ENCODE results near the gene RFTN2. TPM values are rescaled to one million over a fixed set of nuclear protein-coding genes. Genes with fewer than 3 reads are reported as not detected.

Gene RFTN2
- polyA plus RNA-seq, 1 donor from 2014 or later: 0.06 TPM

DNA sequence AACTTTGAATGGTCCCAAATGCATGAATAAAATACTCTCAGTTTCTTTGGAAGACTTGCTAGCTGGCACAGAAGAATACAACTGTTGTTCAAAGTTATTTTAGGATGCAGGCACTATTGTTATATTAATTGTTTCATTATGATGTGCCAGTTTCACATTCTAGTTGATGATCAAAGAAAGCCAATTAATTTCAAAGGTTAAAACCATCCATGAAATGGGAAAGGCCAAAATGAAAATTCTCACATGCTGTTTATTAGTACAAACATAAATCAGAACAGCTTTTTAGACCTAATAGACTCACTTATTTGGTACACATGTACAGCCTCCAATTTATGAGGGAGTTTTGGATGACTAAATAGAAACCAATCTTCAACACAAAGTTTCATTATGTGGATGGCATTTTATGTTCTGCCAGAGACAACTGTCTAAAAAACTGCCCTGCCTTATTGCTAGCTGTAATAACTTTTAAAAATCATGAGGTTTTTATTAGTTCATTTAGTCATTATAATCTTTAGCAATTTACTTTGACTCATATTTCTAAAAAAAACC, 42.2 kb downstream of the RFTN2 start:
- Histone ChIP-seq H3K4me2 (ENCODE audit: low read length) (no peak overlapping the region), H2AFZ (ENCODE audit: low read depth, low read length) (no peak overlapping the region), H3K9me2 (ENCODE audit: insufficient read depth, low read length) (no peaks in the 10 kb centered on the region), H3K4me3 (ENCODE audit: low read length) (no peak overlapping the region), H3K9ac (ENCODE audit: low read length) (no peak overlapping the region), H3K36me3 (ENCODE audit: insufficient read depth, low read length) (no peaks in the 10 kb centered on the region), H3K27me3 (ENCODE audit: insufficient read depth, low read depth, low read length) (no peaks in the 10 kb centered on the region), H3F3A (ENCODE audit: insufficient read depth, low read length, poor library complexity, severe bottlenecking) (no peaks in the 10 kb centered on the region), H3K9me3 (ENCODE audit: low read length) (no peaks in the 10 kb centered on the region), H3K27ac (ENCODE audit: low read length) (no peak overlapping the region), H3K79me2 (replicated peaks; ENCODE audit: insufficient read depth, low read length) (no peaks in the 10 kb centered on the region), H4K20me1 (ENCODE audit: insufficient read depth) (no peaks in the 10 kb centered on the region)
- TF ChIP-seq EZH2 (IDR thresholded peaks at IDR 0.05; ENCODE audit: borderline replicate concordance, insufficient read depth, low read length, poor library complexity, severe bottlenecking): no peak
- TF ChIP-seq POLR2AphosphoS5 (IDR thresholded peaks at IDR 0.05): no peak
- no peak for TF ChIP-seq RAD21 (conservative IDR thresholded peaks at IDR 0.05)
- no peak for TF ChIP-seq EP300 (conservative IDR thresholded peaks at IDR 0.05; ENCODE audit: poor library complexity, severe bottlenecking)
- TF ChIP-seq MXI1 (conservative IDR thresholded peaks at IDR 0.05; ENCODE audit: poor library complexity, severe bottlenecking): no peak
- TF ChIP-seq TAF1 (IDR thresholded peaks at IDR 0.05; ENCODE audit: low read depth): no peak
- no peak for TF ChIP-seq SMC3 (conservative IDR thresholded peaks at IDR 0.05; ENCODE audit: poor library complexity)

DNA sequence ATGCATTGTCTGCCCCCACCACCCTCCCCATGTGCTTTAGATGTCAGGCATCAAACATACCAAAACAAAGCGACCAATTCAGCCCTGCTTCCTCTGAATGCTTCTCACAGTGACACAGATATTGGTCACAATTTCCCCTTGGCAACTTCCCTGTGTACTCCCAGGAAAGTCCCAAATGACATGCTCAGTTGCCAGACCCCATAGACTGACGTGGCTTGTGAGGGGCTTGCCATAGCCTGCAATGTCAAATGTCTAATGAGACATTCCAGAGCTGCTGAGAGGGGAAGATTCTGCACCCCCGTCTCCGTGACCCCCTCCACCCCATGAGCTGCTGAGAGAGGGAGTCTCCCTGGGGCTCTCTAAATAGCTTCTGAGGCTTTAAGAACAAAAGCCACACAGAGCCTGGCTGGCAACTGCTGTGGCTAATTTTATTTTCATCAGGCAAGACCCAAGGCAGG, 47.3 kb downstream of the RFTN2 start:
- Histone ChIP-seq H2AFZ (ENCODE audit: low read depth, low read length) (no peak overlapping the region), H3K9me2 (ENCODE audit: insufficient read depth, low read length) (no peaks in the 10 kb centered on the region), H3K27ac (ENCODE audit: low read length) (no peak overlapping the region), H3K36me3 (ENCODE audit: insufficient read depth, low read length) (no peaks in the 10 kb centered on the region), H3F3A (ENCODE audit: insufficient read depth, low read length, poor library complexity, severe bottlenecking) (no peaks in the 10 kb centered on the region), H3K9ac (ENCODE audit: low read length) (no peak overlapping the region), H3K4me3 (ENCODE audit: low read length) (no peak overlapping the region), H3K9me3 (ENCODE audit: low read length) (no peaks in the 10 kb centered on the region), H3K4me2 (ENCODE audit: low read length) (no peak overlapping the region), H3K27me3 (ENCODE audit: insufficient read depth, low read depth, low read length) (no peaks in the 10 kb centered on the region), H3K79me2 (replicated peaks; ENCODE audit: insufficient read depth, low read length) (no peaks in the 10 kb centered on the region), H4K20me1 (ENCODE audit: insufficient read depth) (no peaks in the 10 kb centered on the region)
- TF ChIP-seq RAD21 (conservative IDR thresholded peaks at IDR 0.05) (no peak), TAF1 (IDR thresholded peaks at IDR 0.05; ENCODE audit: low read depth) (no peak)
- TF ChIP-seq, protein P1, sequence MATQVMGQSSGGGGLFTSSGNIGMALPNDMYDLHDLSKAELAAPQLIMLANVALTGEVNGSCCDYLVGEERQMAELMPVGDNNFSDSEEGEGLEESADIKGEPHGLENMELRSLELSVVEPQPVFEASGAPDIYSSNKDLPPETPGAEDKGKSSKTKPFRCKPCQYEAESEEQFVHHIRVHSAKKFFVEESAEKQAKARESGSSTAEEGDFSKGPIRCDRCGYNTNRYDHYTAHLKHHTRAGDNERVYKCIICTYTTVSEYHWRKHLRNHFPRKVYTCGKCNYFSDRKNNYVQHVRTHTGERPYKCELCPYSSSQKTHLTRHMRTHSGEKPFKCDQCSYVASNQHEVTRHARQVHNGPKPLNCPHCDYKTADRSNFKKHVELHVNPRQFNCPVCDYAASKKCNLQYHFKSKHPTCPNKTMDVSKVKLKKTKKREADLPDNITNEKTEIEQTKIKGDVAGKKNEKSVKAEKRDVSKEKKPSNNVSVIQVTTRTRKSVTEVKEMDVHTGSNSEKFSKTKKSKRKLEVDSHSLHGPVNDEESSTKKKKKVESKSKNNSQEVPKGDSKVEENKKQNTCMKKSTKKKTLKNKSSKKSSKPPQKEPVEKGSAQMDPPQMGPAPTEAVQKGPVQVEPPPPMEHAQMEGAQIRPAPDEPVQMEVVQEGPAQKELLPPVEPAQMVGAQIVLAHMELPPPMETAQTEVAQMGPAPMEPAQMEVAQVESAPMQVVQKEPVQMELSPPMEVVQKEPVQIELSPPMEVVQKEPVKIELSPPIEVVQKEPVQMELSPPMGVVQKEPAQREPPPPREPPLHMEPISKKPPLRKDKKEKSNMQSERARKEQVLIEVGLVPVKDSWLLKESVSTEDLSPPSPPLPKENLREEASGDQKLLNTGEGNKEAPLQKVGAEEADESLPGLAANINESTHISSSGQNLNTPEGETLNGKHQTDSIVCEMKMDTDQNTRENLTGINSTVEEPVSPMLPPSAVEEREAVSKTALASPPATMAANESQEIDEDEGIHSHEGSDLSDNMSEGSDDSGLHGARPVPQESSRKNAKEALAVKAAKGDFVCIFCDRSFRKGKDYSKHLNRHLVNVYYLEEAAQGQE (IDR thresholded peaks at IDR 0.05; ENCODE audit: borderline replicate concordance): no peak

DNA sequence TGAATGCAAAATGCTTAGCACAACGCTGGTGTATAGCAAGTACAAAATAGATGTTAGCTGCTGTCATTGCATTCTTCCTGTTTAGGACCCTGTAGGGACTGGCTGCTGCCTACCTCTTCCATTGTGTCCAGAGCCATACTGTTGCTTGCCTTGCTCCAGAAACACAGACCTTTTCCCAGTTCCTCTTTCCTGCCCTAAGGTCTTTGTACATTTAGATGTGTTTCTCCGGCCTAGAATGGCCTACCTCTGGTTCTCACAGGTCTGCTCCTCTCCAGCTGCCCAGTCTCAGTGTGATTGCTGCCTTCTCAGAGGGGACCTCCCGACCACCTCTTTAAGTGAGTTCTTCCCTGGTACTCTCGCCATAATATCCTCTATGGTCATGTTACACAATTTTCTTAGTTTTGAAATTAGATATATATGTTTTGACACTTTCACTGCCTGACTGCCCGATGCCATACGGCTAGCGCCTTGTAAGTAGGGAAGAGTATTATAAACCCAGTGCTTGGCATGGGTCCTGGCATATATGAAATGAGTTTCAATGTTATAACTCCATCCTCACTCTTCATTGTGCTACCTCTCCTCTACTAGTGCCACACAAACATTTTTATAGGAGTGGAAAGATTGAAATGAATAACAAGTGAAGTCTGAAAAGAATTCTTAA, 48.3 kb downstream of the RFTN2 start:
- Histone ChIP-seq H3K4me2 (ENCODE audit: low read length) (no peak overlapping the region), H3K9ac (ENCODE audit: low read length) (no peak overlapping the region), H3K9me2 (ENCODE audit: insufficient read depth, low read length) (no peaks in the 10 kb centered on the region), H2AFZ (ENCODE audit: low read depth, low read length) (no peak overlapping the region), H3K27ac (ENCODE audit: low read length) (no peak overlapping the region), H3K9me3 (ENCODE audit: low read length) (no peaks in the 10 kb centered on the region), H3K27me3 (ENCODE audit: insufficient read depth, low read depth, low read length) (no peaks in the 10 kb centered on the region), H3K36me3 (ENCODE audit: insufficient read depth, low read length) (no peaks in the 10 kb centered on the region), H3K79me2 (replicated peaks; ENCODE audit: insufficient read depth, low read length) (no peaks in the 10 kb centered on the region), H3K4me3 (ENCODE audit: low read length) (no peak overlapping the region), H3F3A (ENCODE audit: insufficient read depth, low read length, poor library complexity, severe bottlenecking) (no peaks in the 10 kb centered on the region), H4K20me1 (ENCODE audit: insufficient read depth) (no peaks in the 10 kb centered on the region)
- TF ChIP-seq, protein P2, sequence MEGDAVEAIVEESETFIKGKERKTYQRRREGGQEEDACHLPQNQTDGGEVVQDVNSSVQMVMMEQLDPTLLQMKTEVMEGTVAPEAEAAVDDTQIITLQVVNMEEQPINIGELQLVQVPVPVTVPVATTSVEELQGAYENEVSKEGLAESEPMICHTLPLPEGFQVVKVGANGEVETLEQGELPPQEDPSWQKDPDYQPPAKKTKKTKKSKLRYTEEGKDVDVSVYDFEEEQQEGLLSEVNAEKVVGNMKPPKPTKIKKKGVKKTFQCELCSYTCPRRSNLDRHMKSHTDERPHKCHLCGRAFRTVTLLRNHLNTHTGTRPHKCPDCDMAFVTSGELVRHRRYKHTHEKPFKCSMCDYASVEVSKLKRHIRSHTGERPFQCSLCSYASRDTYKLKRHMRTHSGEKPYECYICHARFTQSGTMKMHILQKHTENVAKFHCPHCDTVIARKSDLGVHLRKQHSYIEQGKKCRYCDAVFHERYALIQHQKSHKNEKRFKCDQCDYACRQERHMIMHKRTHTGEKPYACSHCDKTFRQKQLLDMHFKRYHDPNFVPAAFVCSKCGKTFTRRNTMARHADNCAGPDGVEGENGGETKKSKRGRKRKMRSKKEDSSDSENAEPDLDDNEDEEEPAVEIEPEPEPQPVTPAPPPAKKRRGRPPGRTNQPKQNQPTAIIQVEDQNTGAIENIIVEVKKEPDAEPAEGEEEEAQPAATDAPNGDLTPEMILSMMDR (IDR thresholded peaks at IDR 0.05; ENCODE audit: poor library complexity, severe bottlenecking): no peak
- no peak for TF ChIP-seq RAD21 (conservative IDR thresholded peaks at IDR 0.05)

All from neural cell (in vitro differentiated cells).